Peyer's patch (tissue), 4 donors: ENCODE results near the gene GON4L. TPM values are rescaled to one million over a fixed set of nuclear protein-coding genes. Genes with fewer than 3 reads are reported as not detected.
A peak's percentile ranks its signal among the peaks of the same experiment; 100 is the strongest.
"Not testable (repeated sequence)": the region's sequence is repeated elsewhere in the genome, so short reads cannot be mapped to it uniquely, and the experiment has no call there.

ENCODE experiments used
- DNase-seq, 3 donors: peaks; one replicate each; pipeline ENCODE4 v3.0.0-alpha.2; 2017 to 2019
- H3K27ac ChIP-seq, 4 donors: fragments of 200-600 bp; sonication (generic); one replicate each; pipeline ENCODE4 v1.5.1; 2016 to 2019
- H3K27me3 ChIP-seq, 2 donors: fragments of 200-600 bp; sonication (generic); one replicate each; pipeline ENCODE4 v1.5.1; 2019
- H3K36me3 ChIP-seq, 3 donors: fragments of 200-600 bp; sonication (generic); one replicate each; pipeline ENCODE4 v1.5.1; 2016 to 2019
- H3K4me1 ChIP-seq, 4 donors: fragments of 200-600 bp; sonication (generic); one replicate each; pipeline ENCODE4 v1.5.1; 2016 to 2019
- H3K4me3 ChIP-seq, 4 donors: fragments of 200-600 bp; sonication (generic); 1 replicate in 3 of 4; 2 replicates in 1 of 4; pipeline ENCODE4 v1.5.1; 2016 to 2019; ENCODE audit warnings: mild to moderate bottlenecking in 1 of 4
- H3K9me3 ChIP-seq, 4 donors: fragments of 200-600 bp; sonication (generic); one replicate each; pipeline ENCODE4 v1.5.1; 2016 to 2019; ENCODE audit warnings: mild to moderate bottlenecking in 1 of 4
- CTCF ChIP-seq, 6 experiments: fragments of 450-650 bp in 4 of 6; fragments of 200-600 bp in 2 of 6; sonication (generic) in 1 of 6; IDR thresholded peaks; one replicate each; pipeline ENCODE4 v1.5.1; 2017 to 2019; ENCODE audit warnings: antibody characterized with exemption in 6 of 6, mild to moderate bottlenecking in 3 of 6, moderate library complexity in 1 of 6
- POLR2A ChIP-seq, 2 donors: fragments of 450-650 bp; IDR thresholded peaks; one replicate each; pipeline ENCODE4 v1.5.1; 2017; ENCODE audit warnings: antibody characterized with exemption in 2 of 2, mild to moderate bottlenecking in 2 of 2, moderate library complexity in 2 of 2
- total RNA-seq, 4 donors: library from RNA; depleted of rRNA; stranded (reverse); fragments of >200 nt; gene quantifications; one replicate each; pipeline ENCODE4 v1.1.0, GENCODE V29; 2016

GON4L gene
- total RNA-seq, 4 donors from 2014 or later = 54.1 to 153 (median 71.8) TPM

- H3K4me1 ChIP-seq = peaks cover 0 to 6% (median 0%) of the 10 kb centered on the region in 4 donors
- no peaks in the 10 kb centered on the region for H3K9me3 ChIP-seq
- peak in 1 of 3 donors; percentile 21 for DNase-seq
- H3K36me3 ChIP-seq = peaks cover 0 to 62% (median 0%) of the 10 kb centered on the region in 3 donors
- H3K27me3 ChIP-seq = no peaks in the 10 kb centered on the region
- no peak for TF ChIP-seq POLR2A (IDR thresholded peaks at IDR 0.05)
- no peak for TF ChIP-seq CTCF (IDR thresholded peaks at IDR 0.05)
- no peak overlapping the region for H3K27ac ChIP-seq
- H3K4me3 ChIP-seq = no peak overlapping the region
These were observed 9.0 kb downstream of the GON4L start for GRCh38 chr1:155847823-155848529.

DNA sequence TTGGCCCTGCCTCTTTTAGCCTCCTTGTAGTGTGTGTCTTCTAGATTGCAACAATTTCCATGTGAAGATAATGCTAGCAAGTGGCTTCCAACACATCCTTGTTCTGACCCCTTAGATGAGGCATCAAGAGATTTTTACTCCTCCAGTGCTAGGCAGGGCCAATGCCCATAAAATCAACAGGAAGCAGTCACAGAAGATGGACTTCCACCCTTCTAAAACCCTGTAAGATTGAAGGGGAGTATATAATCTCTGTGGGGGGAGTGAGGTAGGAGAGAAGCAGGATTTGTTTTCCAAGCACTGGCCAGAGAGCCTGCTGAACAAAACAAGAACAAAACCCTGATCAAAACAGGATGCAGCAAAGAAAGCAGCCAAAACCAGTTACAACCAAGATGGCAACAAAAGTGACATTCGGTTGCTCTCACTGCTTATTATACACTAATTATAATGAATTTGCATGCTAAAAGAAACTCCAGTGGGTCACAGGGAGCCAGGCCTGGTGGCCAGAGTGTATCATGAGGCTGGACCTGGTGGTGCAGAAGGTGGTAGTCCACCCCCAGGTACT is 12.1 kb downstream of the GON4L start:
- TF ChIP-seq POLR2A (IDR thresholded peaks at IDR 0.05) (no peak), CTCF (IDR thresholded peaks at IDR 0.05) (no peak)
- peaks cover 0 to 36% (median 0%) of the 10 kb centered on the region in 3 donors for H3K36me3 ChIP-seq
- H3K4me1 ChIP-seq = peaks cover 0 to 11% (median 0%) of the 10 kb centered on the region in 4 donors
- H3K4me3 ChIP-seq = no peak overlapping the region
- H3K27ac ChIP-seq = no peak overlapping the region
- no peak for DNase-seq
- no peaks in the 10 kb centered on the region for H3K27me3 ChIP-seq
- no peaks in the 10 kb centered on the region for H3K9me3 ChIP-seq

DNA sequence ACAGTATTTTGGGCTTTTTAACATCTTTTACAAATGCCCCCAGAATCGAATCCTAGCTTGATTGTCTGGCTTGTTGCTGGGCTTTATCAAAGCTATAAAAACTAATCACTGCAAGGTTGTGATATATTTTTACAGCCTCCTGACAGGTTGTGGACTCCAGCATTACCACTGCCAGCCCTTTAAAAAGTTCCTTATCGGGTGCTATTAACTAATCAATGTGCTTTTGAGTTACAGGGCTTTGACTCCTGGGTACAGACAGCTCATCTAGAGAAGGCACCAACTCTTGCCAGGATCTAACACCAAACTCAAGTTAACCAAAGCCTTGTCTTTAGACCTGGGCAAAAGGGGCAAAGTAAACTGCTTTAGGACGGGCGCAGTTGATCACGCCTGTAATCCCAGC is 16.6 kb downstream of the GON4L start:
- Histone ChIP-seq H3K4me1 (peaks cover 0 to 11% (median 0%) of the 10 kb centered on the region in 4 donors), H3K4me3 (no peak overlapping the region), H3K27me3 (no peaks in the 10 kb centered on the region), H3K36me3 (peaks cover 0 to 9% (median 0%) of the 10 kb centered on the region in 3 donors), H3K27ac (no peak overlapping the region), H3K9me3 (no peaks in the 10 kb centered on the region)
- TF ChIP-seq POLR2A (IDR thresholded peaks at IDR 0.05) (no peak), CTCF (IDR thresholded peaks at IDR 0.05) (no peak)
- no peak for DNase-seq

DNA sequence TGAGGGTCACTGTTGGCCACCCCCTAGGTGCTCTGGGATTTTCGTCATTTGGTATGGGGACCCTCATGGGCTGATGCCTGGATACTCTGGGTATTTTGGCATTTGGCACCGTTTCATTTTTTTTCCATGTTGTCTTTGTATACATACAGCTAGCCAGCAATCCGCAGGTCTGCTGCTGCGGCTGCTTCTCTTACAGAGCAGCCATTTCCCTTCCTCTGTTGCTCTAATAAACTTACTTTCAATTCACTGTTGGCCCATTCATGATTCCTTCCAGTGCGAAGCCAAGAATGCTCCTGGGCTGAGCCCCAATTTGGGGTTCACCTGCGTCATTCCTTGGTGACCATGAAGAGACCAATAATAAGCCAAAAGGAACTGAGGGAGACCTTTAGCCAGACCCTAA is 21.5 kb downstream of the GON4L start:
- H3K27ac ChIP-seq = no peak overlapping the region
- no peaks in the 10 kb centered on the region for H3K36me3 ChIP-seq
- TF ChIP-seq CTCF (IDR thresholded peaks at IDR 0.05) (no peak), POLR2A (IDR thresholded peaks at IDR 0.05) (no peak)
- DNase-seq = no peak
- H3K9me3 ChIP-seq = no peaks in the 10 kb centered on the region
- no peak overlapping the region for H3K4me3 ChIP-seq
- H3K27me3 ChIP-seq = no peaks in the 10 kb centered on the region
- H3K4me1 ChIP-seq = peaks cover 0 to 1% (median 0%) of the 10 kb centered on the region in 4 donors

- H3K9me3 ChIP-seq, H3K4me3 ChIP-seq, H3K36me3 ChIP-seq, H3K27ac ChIP-seq, H3K27me3 ChIP-seq, H3K4me1 ChIP-seq, DNase-seq: not testable (repeated sequence)
These were observed 22.1 kb downstream of the GON4L start for GRCh38 chr1:155834927-155835399.

GRCh38 chr1:155834296-155834926 is 22.6 kb downstream of the GON4L start:
- Histone ChIP-seq H3K4me3 (no peak overlapping the region), H3K27ac (no peak overlapping the region), H3K4me1 (no peaks in the 10 kb centered on the region), H3K27me3 (no peaks in the 10 kb centered on the region), H3K9me3 (no peaks in the 10 kb centered on the region), H3K36me3 (no peaks in the 10 kb centered on the region)
- TF ChIP-seq CTCF (IDR thresholded peaks at IDR 0.05) (no peak), POLR2A (IDR thresholded peaks at IDR 0.05) (no peak)
- no peak for DNase-seq
